ENCODE measurements around the gene IGSF8. TPM values are rescaled to one million over a fixed set of nuclear protein-coding genes. Genes with fewer than 3 reads are reported as not detected.

Gene IGSF8
- total RNA-seq, 2 experiments from 2014 or later = 38.0 to 39.0 TPM

- no peaks in the 10 kb centered on the region for H3K9me3 Mint-ChIP-seq
- no peak for DNase-seq
- H3K4me3 Mint-ChIP-seq = no peak overlapping the region
- no peak overlapping the region for H3K27ac Mint-ChIP-seq
- no peaks in the 10 kb centered on the region for H3K27me3 Mint-ChIP-seq
- peaks cover 27% of the 10 kb centered on the region for H3K4me1 Mint-ChIP-seq
- H3K36me3 Mint-ChIP-seq = peaks cover 3% of the 10 kb centered on the region
Observed at GRCh38 chr1:160091666-160092223, 6.7 kb downstream of the IGSF8 start.

- peaks cover 7% of the 10 kb centered on the region for H3K36me3 Mint-ChIP-seq
Observed at GRCh38 chr1:160090760-160091159, 7.7 kb downstream of the IGSF8 start.

DNA sequence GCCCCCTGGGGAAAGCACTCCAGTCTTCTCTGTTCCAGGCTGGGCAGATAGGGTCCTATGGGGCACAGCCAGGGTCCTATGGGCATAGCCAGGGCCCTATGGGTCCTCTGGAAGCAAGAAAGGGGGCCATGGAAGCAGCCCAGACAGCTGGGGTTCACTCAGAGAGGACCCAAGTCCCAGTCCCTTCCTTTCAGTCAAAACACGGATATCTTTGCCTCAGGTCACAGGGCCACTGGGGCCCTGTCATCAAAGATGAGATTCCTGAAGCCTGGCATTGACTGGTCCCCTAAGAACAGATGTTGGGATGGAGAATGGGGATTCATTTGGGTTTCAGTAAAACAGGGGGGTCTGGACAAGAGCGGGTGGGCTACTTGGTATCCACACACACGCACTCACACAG lies 8.5 kb downstream of the IGSF8 start:
- Mint-ChIP-seq H3K4me1 (peaks cover 18% of the 10 kb centered on the region), H3K9me3 (no peaks in the 10 kb centered on the region), H3K27me3 (no peaks in the 10 kb centered on the region), H3K27ac (no peak overlapping the region), H3K36me3 (peaks cover 12% of the 10 kb centered on the region), H3K4me3 (no peak overlapping the region)
- DNase-seq = no peak

More at GRCh38 chr1:160090760-160091159, 7.7 kb downstream of the IGSF8 start:
- no peak for DNase-seq
- no peaks in the 10 kb centered on the region for H3K27me3 Mint-ChIP-seq
- H3K4me1 Mint-ChIP-seq = peaks cover 18% of the 10 kb centered on the region
- no peak overlapping the region for H3K4me3 Mint-ChIP-seq
- no peaks in the 10 kb centered on the region for H3K9me3 Mint-ChIP-seq
- H3K27ac Mint-ChIP-seq = no peak overlapping the region

GRCh38 chr1:160087118-160087662 lies 11.2 kb downstream of the IGSF8 start:
- Mint-ChIP-seq H3K27ac (no peak overlapping the region), H3K27me3 (peaks cover 11% of the 10 kb centered on the region), H3K36me3 (peaks cover 18% of the 10 kb centered on the region), H3K9me3 (no peaks in the 10 kb centered on the region), H3K4me3 (no peak overlapping the region), H3K4me1 (peaks cover 8% of the 10 kb centered on the region)
- no peak for DNase-seq

GRCh38 chr1:160086456-160086892 lies 11.9 kb downstream of the IGSF8 start:
- no peak overlapping the region for H3K4me3 Mint-ChIP-seq
- DNase-seq = no peak
- peaks cover 7% of the 10 kb centered on the region for H3K4me1 Mint-ChIP-seq
- peaks cover 18% of the 10 kb centered on the region for H3K27me3 Mint-ChIP-seq
- no peaks in the 10 kb centered on the region for H3K9me3 Mint-ChIP-seq
- peaks cover 15% of the 10 kb centered on the region for H3K36me3 Mint-ChIP-seq
- no peak overlapping the region for H3K27ac Mint-ChIP-seq

DNA sequence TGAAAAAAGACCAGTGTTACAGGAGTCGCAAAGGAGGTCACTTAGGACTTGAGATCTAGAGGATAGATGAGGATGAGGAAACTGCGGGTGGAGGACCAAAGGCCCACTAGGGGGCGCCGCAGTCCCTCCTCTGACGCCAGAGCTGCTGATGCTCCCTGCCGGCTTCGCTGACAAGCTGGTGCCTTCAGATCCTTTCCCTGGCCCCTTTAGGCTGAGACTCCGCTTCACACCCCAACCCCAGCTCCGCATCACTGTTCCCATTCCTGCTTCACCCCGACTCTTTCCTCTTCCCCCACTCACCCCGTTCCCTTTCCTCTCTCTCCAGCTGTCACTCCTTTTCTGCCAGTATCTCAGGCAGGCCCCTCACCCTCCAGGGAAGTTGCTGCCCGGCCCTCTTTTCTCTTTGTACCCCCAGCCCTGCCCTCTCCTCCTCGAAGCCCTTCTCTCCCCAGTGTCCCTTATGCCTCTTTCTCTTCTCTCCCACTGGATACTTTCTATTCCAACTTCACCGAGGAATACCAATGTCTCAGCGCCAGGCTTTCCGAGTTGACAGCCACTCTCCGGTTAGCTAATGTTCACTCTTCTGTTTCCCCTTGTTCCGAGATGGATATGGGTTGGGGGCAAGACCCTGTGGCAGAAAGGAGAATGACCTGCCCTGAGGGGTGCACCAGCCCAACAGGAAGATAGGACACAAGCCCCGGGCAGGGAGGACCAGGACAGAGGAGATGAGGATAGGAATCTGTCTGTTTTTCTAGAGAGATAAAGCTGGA lies 12.5 kb downstream of the IGSF8 start:
- no peak overlapping the region for H3K4me3 Mint-ChIP-seq
- DNase-seq = peak; percentile 76
- H3K36me3 Mint-ChIP-seq = peaks cover 15% of the 10 kb centered on the region
- H3K9me3 Mint-ChIP-seq = no peaks in the 10 kb centered on the region
- peaks cover 24% of the 10 kb centered on the region for H3K27me3 Mint-ChIP-seq
- H3K4me1 Mint-ChIP-seq = peaks cover 11% of the 10 kb centered on the region
- no peak overlapping the region for H3K27ac Mint-ChIP-seq

GRCh38 chr1:160084771-160085321 lies 13.6 kb downstream of the IGSF8 start:
- Mint-ChIP-seq H3K27me3 (peaks cover 33% of the 10 kb centered on the region), H3K9me3 (no peaks in the 10 kb centered on the region), H3K27ac (no peak overlapping the region), H3K4me3 (no peak overlapping the region), H3K4me1 (peaks cover 21% of the 10 kb centered on the region), H3K36me3 (peaks cover 15% of the 10 kb centered on the region)
- DNase-seq = no peak

DNA sequence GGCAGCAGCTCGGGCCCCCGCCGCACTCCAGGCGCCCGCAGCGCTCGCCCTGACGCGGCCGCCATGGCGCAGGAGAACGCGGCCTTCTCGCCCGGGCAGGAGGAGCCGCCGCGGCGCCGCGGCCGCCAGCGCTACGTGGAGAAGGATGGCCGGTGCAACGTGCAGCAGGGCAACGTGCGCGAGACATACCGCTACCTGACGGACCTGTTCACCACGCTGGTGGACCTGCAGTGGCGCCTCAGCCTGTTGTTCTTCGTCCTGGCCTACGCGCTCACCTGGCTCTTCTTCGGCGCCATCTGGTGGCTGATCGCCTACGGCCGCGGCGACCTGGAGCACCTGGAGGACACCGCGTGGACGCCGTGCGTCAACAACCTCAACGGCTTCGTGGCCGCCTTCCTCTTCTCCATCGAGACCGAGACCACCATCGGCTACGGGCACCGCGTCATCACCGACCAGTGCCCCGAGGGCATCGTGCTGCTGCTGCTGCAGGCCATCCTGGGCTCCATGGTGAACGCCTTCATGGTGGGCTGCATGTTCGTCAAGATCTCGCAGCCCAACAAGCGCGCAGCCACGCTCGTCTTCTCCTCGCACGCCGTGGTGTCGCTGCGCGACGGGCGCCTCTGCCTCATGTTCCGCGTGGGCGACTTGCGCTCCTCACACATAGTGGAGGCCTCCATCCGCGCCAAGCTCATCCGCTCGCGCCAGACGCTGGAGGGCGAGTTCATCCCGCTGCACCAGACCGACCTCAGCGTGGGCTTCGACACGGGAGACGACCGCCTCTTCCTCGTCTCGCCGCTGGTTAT lies 14.2 kb downstream of the IGSF8 start:
- Mint-ChIP-seq H3K27ac (no peak overlapping the region), H3K27me3 (peaks cover 38% of the 10 kb centered on the region), H3K4me1 (peaks cover 23% of the 10 kb centered on the region), H3K36me3 (peaks cover 15% of the 10 kb centered on the region), H3K9me3 (no peaks in the 10 kb centered on the region), H3K4me3 (peak overlapping the region; percentile 3)
- DNase-seq = peak; percentile 76

- Mint-ChIP-seq H3K27me3 (peaks cover 46% of the 10 kb centered on the region), H3K36me3 (peaks cover 15% of the 10 kb centered on the region), H3K4me1 (peaks cover 23% of the 10 kb centered on the region), H3K4me3 (no peak overlapping the region), H3K9me3 (no peaks in the 10 kb centered on the region), H3K27ac (no peak overlapping the region)
- no peak for DNase-seq
Observed at GRCh38 chr1:160082926-160083325, 15.5 kb downstream of the IGSF8 start.

DNA sequence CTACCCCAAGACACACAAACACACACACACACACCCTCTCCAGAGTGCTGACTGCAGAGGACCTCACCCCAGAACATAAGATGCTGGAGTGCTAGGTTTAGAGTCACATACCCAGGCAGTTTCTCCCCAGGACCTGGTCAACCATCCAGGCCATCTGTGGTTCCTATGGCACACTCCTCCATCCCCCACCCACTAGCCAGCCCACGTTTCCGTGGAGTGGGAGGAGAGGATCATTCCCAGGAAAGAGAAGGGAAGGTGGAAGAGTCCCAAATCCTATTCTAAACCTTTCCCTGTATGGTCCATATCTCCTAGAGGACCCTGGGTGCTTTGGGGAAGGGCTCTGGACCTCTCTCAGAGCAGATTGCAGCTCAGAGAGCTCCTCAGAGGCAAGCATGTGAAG lies 15.9 kb downstream of the IGSF8 start:
- no peak for DNase-seq
- H3K4me3 Mint-ChIP-seq = no peak overlapping the region
- peaks cover 46% of the 10 kb centered on the region for H3K27me3 Mint-ChIP-seq
- peaks cover 23% of the 10 kb centered on the region for H3K4me1 Mint-ChIP-seq
- no peaks in the 10 kb centered on the region for H3K9me3 Mint-ChIP-seq
- no peak overlapping the region for H3K27ac Mint-ChIP-seq
- H3K36me3 Mint-ChIP-seq = peaks cover 15% of the 10 kb centered on the region

- DNase-seq = no peak
- H3K9me3 Mint-ChIP-seq = no peaks in the 10 kb centered on the region
- H3K4me1 Mint-ChIP-seq = peaks cover 23% of the 10 kb centered on the region
- H3K36me3 Mint-ChIP-seq = peaks cover 15% of the 10 kb centered on the region
- H3K27ac Mint-ChIP-seq = no peak within 1 kb of the TSS
- peaks cover 49% of the 10 kb centered on the region for H3K27me3 Mint-ChIP-seq
- no peak within 1 kb of the TSS for H3K4me3 Mint-ChIP-seq
Observed at GRCh38 chr1:160081261-160081936, 17.0 kb downstream of the IGSF8 start, which contains the start of gene KCNJ9. Gene KCNJ9, plus strand, starts transcription at chr1:160081538. Its CDS starts 2,493 bp downstream, at chr1:160084031.

GRCh38 chr1:160080381-160081100 lies 17.9 kb downstream of the IGSF8 start:
- Mint-ChIP-seq H3K27me3 (peaks cover 49% of the 10 kb centered on the region), H3K27ac (no peak overlapping the region), H3K9me3 (no peaks in the 10 kb centered on the region), H3K4me3 (no peak overlapping the region), H3K4me1 (peaks cover 20% of the 10 kb centered on the region), H3K36me3 (peaks cover 8% of the 10 kb centered on the region)
- DNase-seq = no peak

DNA sequence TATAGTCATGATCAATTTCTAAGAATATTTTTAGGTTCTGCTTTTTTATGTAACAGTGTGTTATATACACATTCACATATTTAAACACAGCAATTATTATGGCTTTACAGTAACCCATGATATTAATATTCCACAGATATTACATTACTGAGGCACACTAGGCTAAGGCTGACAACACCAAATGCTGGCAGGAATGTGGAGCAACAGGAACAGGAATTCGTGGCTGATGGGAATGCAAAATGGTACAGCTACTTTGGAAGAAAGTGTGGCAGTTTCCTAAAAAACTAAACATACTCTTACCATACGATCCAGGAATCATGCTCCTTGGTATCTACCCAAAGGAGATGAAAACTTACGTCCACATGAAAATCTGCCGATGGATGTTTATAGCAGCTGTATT lies 19.0 kb downstream of the IGSF8 start:
- no peak for DNase-seq
- Mint-ChIP-seq H3K27ac (no peak overlapping the region), H3K9me3 (no peaks in the 10 kb centered on the region), H3K27me3 (peaks cover 49% of the 10 kb centered on the region), H3K4me1 (peaks cover 20% of the 10 kb centered on the region), H3K36me3 (peaks cover 4% of the 10 kb centered on the region), H3K4me3 (no peak overlapping the region)

Measured in activated naive CD8-positive, alpha-beta T cell treated with anti-CD3 and anti-CD28 coated beads for 36 hours (primary cell).